ENCODE measurements around the gene CUX1. TPM values are rescaled to one million over a fixed set of nuclear protein-coding genes. Genes with fewer than 3 reads are reported as not detected.

Gene CUX1
- total RNA-seq, 1 experiment from 2014 or later = 92.4 TPM

DNA sequence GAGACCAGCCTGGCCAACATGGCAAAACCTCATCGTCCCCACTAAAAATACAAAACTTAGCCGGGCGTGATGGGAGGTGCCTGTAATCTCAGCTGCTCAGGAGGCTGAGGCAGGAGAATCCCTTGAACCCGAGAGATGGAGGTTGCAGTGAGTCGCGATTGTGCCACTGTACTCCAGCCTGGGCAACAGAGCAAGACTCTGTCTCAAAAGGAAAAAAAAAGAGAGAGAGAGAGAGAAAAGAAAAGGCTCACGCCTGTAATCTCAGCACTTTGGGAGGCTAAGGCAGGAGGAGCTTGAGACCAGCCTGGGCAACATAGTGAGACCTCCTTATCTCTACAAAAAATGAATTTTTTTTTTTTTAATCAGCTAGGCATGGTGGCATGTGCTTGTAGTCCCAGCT, 157.6 kb downstream of the CUX1 start:
- H3K9me2 ChIP-seq (replicated peaks; ENCODE audit: insufficient read depth, low read length) = no peaks in the 10 kb centered on the region
- DNase-seq = no peak
- H3K4me3 ChIP-seq (ENCODE audit: low read length) = no peak overlapping the region
- H3K79me2 ChIP-seq (ENCODE audit: low read length) = peaks cover 74% of the 10 kb centered on the region
- peaks cover 51% of the 10 kb centered on the region for H3K4me1 ChIP-seq (ENCODE audit: low read length)
- no peaks in the 10 kb centered on the region for H3K27me3 ChIP-seq (ENCODE audit: low read length)
- H2AFZ ChIP-seq (ENCODE audit: low read length) = no peak overlapping the region
- H3K9ac ChIP-seq (ENCODE audit: low read length) = no peak overlapping the region; the same call in 1 of the 2 replicates
- no peaks in the 10 kb centered on the region for H3K36me3 ChIP-seq (ENCODE audit: insufficient read depth, low read length)
- H3K9me3 ChIP-seq (ENCODE audit: low read length) = no peaks in the 10 kb centered on the region
- H4K20me1 ChIP-seq (ENCODE audit: insufficient read depth, low read depth, low read length) = no peaks in the 10 kb centered on the region
- no peak overlapping the region for H3K4me2 ChIP-seq (ENCODE audit: low read depth, low read length, poor library complexity, severe bottlenecking)
- H3K27ac ChIP-seq (ENCODE audit: low read length) = peak overlapping the region; percentile 65

DNA sequence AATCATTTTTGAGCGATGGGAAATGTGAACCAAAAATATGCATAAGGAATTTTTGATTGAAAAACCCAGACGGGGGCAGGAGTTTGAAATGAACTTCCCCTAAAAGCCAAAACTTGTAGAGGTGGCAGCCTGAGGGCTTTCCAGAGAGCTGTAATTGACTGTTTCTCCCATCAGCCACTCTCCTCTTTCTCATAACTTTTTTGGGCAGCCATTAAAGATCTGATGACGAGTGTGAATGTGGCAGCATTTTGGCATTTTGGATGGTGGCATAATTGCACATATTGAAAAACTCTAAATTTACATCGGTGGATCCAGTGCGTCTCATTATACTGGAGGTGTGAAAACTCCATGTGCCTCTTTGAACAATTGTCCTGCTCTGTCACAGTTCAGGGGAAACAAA, 159.0 kb downstream of the CUX1 start:
- Histone ChIP-seq H3K9ac (ENCODE audit: low read length) (no peak overlapping the region), H3K9me2 (replicated peaks; ENCODE audit: insufficient read depth, low read length) (no peaks in the 10 kb centered on the region), H3K36me3 (ENCODE audit: insufficient read depth, low read length) (no peaks in the 10 kb centered on the region), H3K4me1 (ENCODE audit: low read length) (peaks cover 62% of the 10 kb centered on the region), H4K20me1 (ENCODE audit: insufficient read depth, low read depth, low read length) (no peaks in the 10 kb centered on the region), H3K27ac (ENCODE audit: low read length) (peak overlapping the region; percentile 65), H3K27me3 (ENCODE audit: low read length) (no peaks in the 10 kb centered on the region), H2AFZ (ENCODE audit: low read length) (no peak overlapping the region), H3K4me2 (ENCODE audit: low read depth, low read length, poor library complexity, severe bottlenecking) (no peak overlapping the region), H3K4me3 (ENCODE audit: low read length) (no peak overlapping the region), H3K9me3 (ENCODE audit: low read length) (no peaks in the 10 kb centered on the region), H3K79me2 (ENCODE audit: low read length) (peaks cover 71% of the 10 kb centered on the region)
- DNase-seq = no peak

DNA sequence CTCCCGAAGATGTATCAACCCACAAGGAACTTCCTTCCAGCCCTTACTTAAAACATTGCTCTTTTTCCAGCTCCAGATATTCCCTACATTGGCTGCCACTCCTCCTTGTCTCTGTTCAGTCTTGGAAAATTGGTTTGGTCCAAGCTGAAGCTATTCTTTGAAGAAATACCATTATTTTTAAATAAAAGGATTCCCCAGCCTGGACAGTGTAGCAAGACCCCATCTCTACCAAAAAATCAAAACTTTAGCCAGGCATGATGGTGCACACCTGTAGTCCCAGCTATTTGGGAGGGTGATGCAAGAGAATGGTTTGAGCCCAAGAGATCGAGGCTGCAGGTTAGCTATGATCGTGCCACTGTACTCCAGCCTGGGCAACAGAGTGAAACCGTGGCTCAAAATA, 159.8 kb downstream of the CUX1 start:
- Histone ChIP-seq H3K36me3 (ENCODE audit: insufficient read depth, low read length) (no peaks in the 10 kb centered on the region; the same call in 1 of the 2 replicates), H3K9me2 (replicated peaks; ENCODE audit: insufficient read depth, low read length) (no peaks in the 10 kb centered on the region), H3K4me2 (ENCODE audit: low read depth, low read length, poor library complexity, severe bottlenecking) (no peak overlapping the region), H4K20me1 (ENCODE audit: insufficient read depth, low read depth, low read length) (no peaks in the 10 kb centered on the region), H3K4me1 (ENCODE audit: low read length) (peaks cover 70% of the 10 kb centered on the region), H3K27me3 (ENCODE audit: low read length) (no peaks in the 10 kb centered on the region), H3K27ac (ENCODE audit: low read length) (no peak overlapping the region), H3K9ac (ENCODE audit: low read length) (no peak overlapping the region), H3K9me3 (ENCODE audit: low read length) (no peaks in the 10 kb centered on the region), H3K4me3 (ENCODE audit: low read length) (no peak overlapping the region), H2AFZ (ENCODE audit: low read length) (no peak overlapping the region), H3K79me2 (ENCODE audit: low read length) (peaks cover 73% of the 10 kb centered on the region)
- DNase-seq = no peak

- H3K27ac ChIP-seq (ENCODE audit: low read length) = peak overlapping the region; percentile 96; the same call in 1 of the 2 replicates
- DNase-seq = no peak
- H3K4me3 ChIP-seq (ENCODE audit: low read length) = no peak overlapping the region
- no peak overlapping the region for H3K4me2 ChIP-seq (ENCODE audit: low read depth, low read length, poor library complexity, severe bottlenecking)
- peaks cover 73% of the 10 kb centered on the region for H3K4me1 ChIP-seq (ENCODE audit: low read length)
- peaks cover 5% of the 10 kb centered on the region; the same call in 1 of the 2 replicates for H3K9me3 ChIP-seq (ENCODE audit: low read length)
- no peak overlapping the region for H2AFZ ChIP-seq (ENCODE audit: low read length)
- H4K20me1 ChIP-seq (ENCODE audit: insufficient read depth, low read depth, low read length) = no peaks in the 10 kb centered on the region
- H3K9me2 ChIP-seq (replicated peaks; ENCODE audit: insufficient read depth, low read length) = no peaks in the 10 kb centered on the region
- no peaks in the 10 kb centered on the region for H3K27me3 ChIP-seq (ENCODE audit: low read length)
- peaks cover 7% of the 10 kb centered on the region for H3K36me3 ChIP-seq (ENCODE audit: insufficient read depth, low read length)
- no peak overlapping the region for H3K9ac ChIP-seq (ENCODE audit: low read length)
- H3K79me2 ChIP-seq (ENCODE audit: low read length) = peaks cover 76% of the 10 kb centered on the region
Observed at GRCh38 chr7:101978683-101979082, 161.3 kb downstream of the CUX1 start.

- Histone ChIP-seq H3K9me3 (ENCODE audit: low read length) (peaks cover 5% of the 10 kb centered on the region; the same call in 1 of the 2 replicates), H3K27ac (ENCODE audit: low read length) (peak overlapping the region; percentile 96)
Observed at GRCh38 chr7:101983147-101983811, 165.9 kb downstream of the CUX1 start.

DNA sequence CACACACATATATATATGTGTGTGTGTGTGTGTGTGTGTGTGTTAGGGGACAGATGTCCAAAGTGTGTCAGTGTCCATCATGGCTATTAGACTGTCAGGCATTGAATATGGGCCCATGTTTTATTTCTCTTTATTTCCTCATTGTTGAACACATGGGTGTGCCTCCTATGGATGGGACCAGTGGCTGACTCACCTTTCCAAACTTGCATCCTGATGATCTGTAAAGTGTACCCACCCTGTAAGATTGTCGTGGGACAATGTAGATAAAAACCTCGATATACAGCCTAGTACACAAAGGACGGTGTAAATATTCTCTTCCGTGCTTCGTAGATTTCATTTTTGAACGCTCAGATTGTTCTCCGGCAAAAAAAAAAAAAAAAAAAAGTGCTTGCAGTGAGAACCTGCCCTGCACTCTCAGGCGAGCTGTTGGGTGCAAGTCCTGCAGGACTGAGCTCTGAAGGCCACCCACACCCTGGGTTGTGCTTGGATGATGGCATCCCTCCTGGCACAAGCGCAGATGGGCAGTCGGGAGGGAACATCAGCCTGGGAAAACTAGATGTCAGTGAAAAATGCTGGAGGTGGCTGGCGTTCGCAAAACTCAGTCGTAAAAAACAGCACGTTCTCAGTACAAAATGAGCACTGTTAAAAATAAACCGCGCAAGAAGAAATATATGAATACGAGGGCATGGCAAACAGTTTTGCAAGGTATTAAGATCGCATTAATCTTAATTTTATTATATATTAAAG, 166.9 kb downstream of the CUX1 start:
- Histone ChIP-seq H3K9ac (ENCODE audit: low read length) (peak overlapping the region; percentile 77), H3K4me2 (ENCODE audit: low read depth, low read length, poor library complexity, severe bottlenecking) (peak overlapping the region; percentile 70), H3K27me3 (ENCODE audit: low read length) (no peaks in the 10 kb centered on the region), H2AFZ (ENCODE audit: low read length) (no peak overlapping the region), H4K20me1 (ENCODE audit: insufficient read depth, low read depth, low read length) (no peaks in the 10 kb centered on the region), H3K79me2 (ENCODE audit: low read length) (peaks cover 52% of the 10 kb centered on the region), H3K4me1 (ENCODE audit: low read length) (peaks cover 90% of the 10 kb centered on the region), H3K36me3 (ENCODE audit: insufficient read depth, low read length) (peaks cover 11% of the 10 kb centered on the region), H3K9me2 (replicated peaks; ENCODE audit: insufficient read depth, low read length) (no peaks in the 10 kb centered on the region), H3K27ac (ENCODE audit: low read length) (peak overlapping the region; percentile 96), H3K4me3 (ENCODE audit: low read length) (peak overlapping the region; percentile 23; the same call in 1 of the 2 replicates), H3K9me3 (ENCODE audit: low read length) (peaks cover 5% of the 10 kb centered on the region; the same call in 1 of the 2 replicates)
- no peak for DNase-seq

More at GRCh38 chr7:101983147-101983811, 165.9 kb downstream of the CUX1 start:
- no peaks in the 10 kb centered on the region for H4K20me1 ChIP-seq (ENCODE audit: insufficient read depth, low read depth, low read length)
- H3K36me3 ChIP-seq (ENCODE audit: insufficient read depth, low read length) = peaks cover 11% of the 10 kb centered on the region
- no peak overlapping the region for H3K4me3 ChIP-seq (ENCODE audit: low read length)
- H3K4me1 ChIP-seq (ENCODE audit: low read length) = peaks cover 88% of the 10 kb centered on the region
- H3K9ac ChIP-seq (ENCODE audit: low read length) = no peak overlapping the region
- no peak overlapping the region for H2AFZ ChIP-seq (ENCODE audit: low read length)
- H3K9me2 ChIP-seq (replicated peaks; ENCODE audit: insufficient read depth, low read length) = no peaks in the 10 kb centered on the region
- H3K27me3 ChIP-seq (ENCODE audit: low read length) = no peaks in the 10 kb centered on the region
- peaks cover 56% of the 10 kb centered on the region for H3K79me2 ChIP-seq (ENCODE audit: low read length)
- peak; percentile 56 for DNase-seq
- H3K4me2 ChIP-seq (ENCODE audit: low read depth, low read length, poor library complexity, severe bottlenecking) = no peak overlapping the region

GRCh38 chr7:101985057-101985902, 167.9 kb downstream of the CUX1 start:
- Histone ChIP-seq H2AFZ (ENCODE audit: low read length) (no peak overlapping the region), H3K9me3 (ENCODE audit: low read length) (peaks cover 5% of the 10 kb centered on the region; the same call in 1 of the 2 replicates), H3K4me1 (ENCODE audit: low read length) (peaks cover 94% of the 10 kb centered on the region), H3K4me2 (ENCODE audit: low read depth, low read length, poor library complexity, severe bottlenecking) (peak overlapping the region; percentile 70), H3K36me3 (ENCODE audit: insufficient read depth, low read length) (peaks cover 11% of the 10 kb centered on the region), H3K27ac (ENCODE audit: low read length) (peak overlapping the region; percentile 96), H3K9ac (ENCODE audit: low read length) (peak overlapping the region; percentile 77), H3K27me3 (ENCODE audit: low read length) (no peaks in the 10 kb centered on the region), H3K9me2 (replicated peaks; ENCODE audit: insufficient read depth, low read length) (no peaks in the 10 kb centered on the region), H3K79me2 (ENCODE audit: low read length) (peaks cover 46% of the 10 kb centered on the region), H4K20me1 (ENCODE audit: insufficient read depth, low read depth, low read length) (no peaks in the 10 kb centered on the region), H3K4me3 (ENCODE audit: low read length) (peak overlapping the region; percentile 23)
- DNase-seq = peak; percentile 65

Measured in Karpas-422 (cell line).